Measurements from ENCODE around the gene ERI3.
A peak's percentile ranks its signal among the peaks of the same experiment; 100 is the strongest.

Gene ERI3

DNA sequence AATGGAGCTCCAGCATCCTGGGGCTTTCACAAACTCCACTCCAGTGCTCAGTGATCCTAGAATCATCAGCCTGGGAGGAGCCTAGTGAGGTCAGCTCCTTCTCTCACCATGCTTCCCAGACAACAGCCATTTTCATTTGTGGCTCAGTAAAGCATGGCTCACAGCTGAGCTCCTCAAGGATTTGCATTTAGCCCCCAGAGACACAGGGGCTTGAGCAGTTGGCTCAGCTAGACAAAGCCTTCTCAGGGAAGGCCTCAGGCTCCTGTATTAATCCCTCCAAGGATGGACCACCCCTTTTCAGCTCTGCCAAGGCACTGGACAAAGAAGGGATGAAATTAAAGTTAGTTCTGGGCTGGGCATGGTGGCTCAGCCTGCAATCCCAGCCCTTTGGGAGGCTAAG, 39.5 kb downstream of the ERI3 start:
- H3K27ac ChIP-seq, result peak overlapping the region; percentile 96
- TF ChIP-seq, protein P1, sequence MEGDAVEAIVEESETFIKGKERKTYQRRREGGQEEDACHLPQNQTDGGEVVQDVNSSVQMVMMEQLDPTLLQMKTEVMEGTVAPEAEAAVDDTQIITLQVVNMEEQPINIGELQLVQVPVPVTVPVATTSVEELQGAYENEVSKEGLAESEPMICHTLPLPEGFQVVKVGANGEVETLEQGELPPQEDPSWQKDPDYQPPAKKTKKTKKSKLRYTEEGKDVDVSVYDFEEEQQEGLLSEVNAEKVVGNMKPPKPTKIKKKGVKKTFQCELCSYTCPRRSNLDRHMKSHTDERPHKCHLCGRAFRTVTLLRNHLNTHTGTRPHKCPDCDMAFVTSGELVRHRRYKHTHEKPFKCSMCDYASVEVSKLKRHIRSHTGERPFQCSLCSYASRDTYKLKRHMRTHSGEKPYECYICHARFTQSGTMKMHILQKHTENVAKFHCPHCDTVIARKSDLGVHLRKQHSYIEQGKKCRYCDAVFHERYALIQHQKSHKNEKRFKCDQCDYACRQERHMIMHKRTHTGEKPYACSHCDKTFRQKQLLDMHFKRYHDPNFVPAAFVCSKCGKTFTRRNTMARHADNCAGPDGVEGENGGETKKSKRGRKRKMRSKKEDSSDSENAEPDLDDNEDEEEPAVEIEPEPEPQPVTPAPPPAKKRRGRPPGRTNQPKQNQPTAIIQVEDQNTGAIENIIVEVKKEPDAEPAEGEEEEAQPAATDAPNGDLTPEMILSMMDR (IDR thresholded peaks at IDR 0.05), result no peak
- no peak overlapping the region for H3K4me2 ChIP-seq (ENCODE audit: low read length)
- H3K36me3 ChIP-seq (ENCODE audit: control insufficient read depth, insufficient read depth, low read length), result no peaks in the 10 kb centered on the region
- no peaks in the 10 kb centered on the region for H3K27me3 ChIP-seq (ENCODE audit: control insufficient read depth, insufficient read depth, low read length)
- H3K4me3 ChIP-seq (ENCODE audit: low read depth, low read length), result no peak overlapping the region
- H3K79me2 ChIP-seq, result no peaks in the 10 kb centered on the region
- no peak overlapping the region for H3K9ac ChIP-seq
- no peak overlapping the region for H2AFZ ChIP-seq
- H3K9me3 ChIP-seq (ENCODE audit: control insufficient read depth, low read length), result no peaks in the 10 kb centered on the region
- peaks cover 17% of the 10 kb centered on the region for H3K4me1 ChIP-seq

DNA sequence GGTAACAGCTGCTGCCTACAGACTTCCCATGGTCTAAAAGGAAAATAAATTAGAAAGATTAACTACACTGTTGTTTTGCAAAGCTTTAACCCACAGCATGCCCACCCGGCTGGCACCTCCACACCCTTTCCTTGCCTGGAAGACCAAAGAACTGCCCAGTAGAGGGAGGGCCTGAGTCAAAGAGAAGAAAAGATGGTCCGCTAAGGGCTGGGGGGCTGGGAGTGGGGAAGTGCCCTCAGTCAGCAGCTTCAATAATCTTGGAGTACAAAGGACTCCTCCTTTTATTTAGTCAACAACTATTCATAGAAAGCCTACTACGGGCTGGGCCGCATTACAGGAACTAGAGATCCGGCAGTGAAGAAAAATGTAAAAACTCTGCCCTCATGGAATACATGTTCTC, 40.6 kb downstream of the ERI3 start:
- Histone ChIP-seq H3K79me2 (no peaks in the 10 kb centered on the region), H3K36me3 (ENCODE audit: control insufficient read depth, insufficient read depth, low read length) (no peaks in the 10 kb centered on the region), H3K9ac (no peak overlapping the region), H3K4me1 (peaks cover 17% of the 10 kb centered on the region), H2AFZ (no peak overlapping the region), H3K4me3 (ENCODE audit: low read depth, low read length) (no peak overlapping the region), H3K27ac (no peak overlapping the region), H3K27me3 (ENCODE audit: control insufficient read depth, insufficient read depth, low read length) (no peaks in the 10 kb centered on the region), H3K4me2 (ENCODE audit: low read length) (no peak overlapping the region), H3K9me3 (ENCODE audit: control insufficient read depth, low read length) (no peaks in the 10 kb centered on the region)
- TF ChIP-seq, protein P1 (IDR thresholded peaks at IDR 0.05), result no peak

DNA sequence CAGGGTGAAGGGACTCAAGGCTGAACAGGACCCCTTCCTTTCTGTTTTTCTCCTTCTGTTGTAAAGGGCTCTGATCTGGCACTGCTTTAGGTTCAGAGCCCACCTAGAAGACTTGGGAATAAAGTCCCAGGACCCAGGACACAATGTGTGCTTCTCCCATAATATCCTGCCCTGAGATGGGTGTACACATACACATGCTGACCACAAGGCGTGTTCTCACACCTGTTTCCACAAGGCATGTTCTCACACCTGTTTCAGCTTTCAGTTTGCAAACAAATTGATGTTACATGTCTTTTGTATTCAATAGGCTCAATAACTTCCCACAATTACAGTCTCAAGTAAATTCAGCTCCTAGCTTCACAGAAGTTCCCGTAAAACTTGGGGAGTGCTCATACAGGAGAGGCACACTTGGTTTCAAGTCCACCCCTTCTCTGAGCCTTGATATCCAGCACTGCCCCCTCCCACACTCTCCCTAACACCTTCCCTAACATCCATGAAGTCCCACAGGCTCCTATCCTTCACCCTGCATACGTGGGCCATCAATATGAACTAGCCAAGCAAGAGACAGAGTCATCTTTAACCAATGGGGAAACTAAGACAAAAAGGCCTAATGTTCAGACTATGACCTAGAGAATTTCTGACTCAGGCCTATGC, 41.7 kb downstream of the ERI3 start:
- no peak overlapping the region for H3K4me3 ChIP-seq (ENCODE audit: low read depth, low read length)

DNA sequence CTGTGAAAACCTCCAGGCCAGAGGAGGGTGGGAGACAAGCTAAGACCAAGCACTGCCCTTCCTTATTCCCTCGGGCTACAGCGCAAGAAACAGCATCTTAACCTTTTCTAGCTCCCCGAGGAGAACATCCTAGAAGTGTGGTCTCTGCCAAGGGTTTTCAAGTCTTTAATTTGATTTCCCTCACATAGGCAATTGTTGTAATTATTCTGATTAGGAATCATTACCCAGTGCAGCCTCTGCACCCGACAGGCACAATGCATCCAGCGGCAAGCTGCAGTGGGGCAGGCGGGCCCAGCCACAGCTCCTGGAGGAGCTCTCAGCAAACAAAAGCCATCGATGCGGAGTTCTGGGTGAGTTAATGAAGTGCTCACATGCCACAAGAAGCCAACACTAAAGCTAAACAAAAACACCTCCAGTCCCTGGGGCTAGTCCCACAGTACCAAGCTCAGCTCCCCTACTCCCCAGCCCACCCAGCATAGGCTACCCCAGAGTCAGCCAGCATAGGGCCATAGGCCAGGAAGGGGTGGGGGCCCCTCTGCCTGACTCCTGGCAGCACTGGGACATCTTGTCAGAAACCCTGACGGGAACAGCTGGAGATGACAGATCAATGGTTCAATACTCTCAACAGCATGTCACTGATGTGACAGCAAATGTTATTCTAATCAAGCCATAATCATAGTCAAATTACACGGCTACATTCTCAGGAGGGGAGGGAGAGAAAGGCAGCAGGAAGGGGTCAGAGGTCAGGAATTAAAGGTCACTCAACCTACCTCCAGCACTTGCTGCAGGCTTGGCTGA, 42.5 kb downstream of the ERI3 start:
- Histone ChIP-seq H3K4me3 (ENCODE audit: low read depth, low read length) (no peak overlapping the region), H3K4me2 (ENCODE audit: low read length) (no peak overlapping the region), H3K27me3 (ENCODE audit: control insufficient read depth, insufficient read depth, low read length) (no peaks in the 10 kb centered on the region), H3K36me3 (ENCODE audit: control insufficient read depth, insufficient read depth, low read length) (no peaks in the 10 kb centered on the region), H3K27ac (no peak overlapping the region), H3K4me1 (peaks cover 12% of the 10 kb centered on the region), H3K79me2 (no peaks in the 10 kb centered on the region), H3K9ac (no peak overlapping the region), H2AFZ (no peak overlapping the region), H3K9me3 (ENCODE audit: control insufficient read depth, low read length) (no peaks in the 10 kb centered on the region)
- TF ChIP-seq, protein P1 (IDR thresholded peaks at IDR 0.05), result no peak

More for the DNA sequence above, 41.7 kb downstream of the ERI3 start:
- no peak overlapping the region for H3K27ac ChIP-seq
- H3K9ac ChIP-seq, result no peak overlapping the region
- no peak overlapping the region for H2AFZ ChIP-seq
- H3K27me3 ChIP-seq (ENCODE audit: control insufficient read depth, insufficient read depth, low read length), result no peaks in the 10 kb centered on the region
- no peaks in the 10 kb centered on the region for H3K36me3 ChIP-seq (ENCODE audit: control insufficient read depth, insufficient read depth, low read length)
- H3K4me1 ChIP-seq, result peaks cover 17% of the 10 kb centered on the region
- no peak overlapping the region for H3K4me2 ChIP-seq (ENCODE audit: low read length)
- no peaks in the 10 kb centered on the region for H3K79me2 ChIP-seq
- H3K9me3 ChIP-seq (ENCODE audit: control insufficient read depth, low read length), result no peaks in the 10 kb centered on the region
- TF ChIP-seq, protein P1 (IDR thresholded peaks at IDR 0.05), result no peak

Measured in parathyroid adenoma (tissue), 2 donors.